A549 (cell line): ENCODE results near the gene RGS13.

Source experiments
- BHLHE40 ChIP-seq: IDR thresholded peaks from 2 replicates; pipeline ENCODE4 v1.6.1; 2012; ENCODE audit warnings: low read depth, low read length, inconsistent platforms
- CEBPB ChIP-seq, 2 experiments: fragments of >200 bp in 1 of 2; sonication (Bioruptor Twin) in 1 of 2; formaldehyde crosslinking in 1 of 2; IDR thresholded peaks; 2 replicates each; pipeline ENCODE4 v1.6.1; 2012 to 2016
- EP300 ChIP-seq, 2 experiments: fragments of >200 bp; sonication (Bioruptor Twin); formaldehyde crosslinking; IDR thresholded peaks; 2 replicates in 1 of 2; 3 replicates in 1 of 2; pipeline ENCODE4 v1.6.1; 2016 to 2017
- HDAC2 ChIP-seq: fragments of 200-600 bp; sonication (generic); IDR thresholded peaks from 2 replicates; pipeline ENCODE4 v1.6.1; 2016
- HEYL ChIP-seq: fragments of 250-450 bp; sonication (Bioruptor Pico); IDR thresholded peaks from 2 replicates; pipeline ENCODE4 v1.8.0; 2021; ENCODE audit warnings: mild to moderate bottlenecking, moderate library complexity
- POLR2AphosphoS2 ChIP-seq: conservative IDR thresholded peaks from 2 replicates; pipeline ENCODE4 v1.6.1; 2012; ENCODE audit warnings: low read length, improper control_type of control experiment, inconsistent platforms
- RFX5 ChIP-seq: fragments of 450-650 bp; IDR thresholded peaks from 2 replicates; pipeline ENCODE4 v1.7.1; 2014; ENCODE audit warnings: antibody characterized with exemption, mild to moderate bottlenecking, moderate library complexity
- TF ChIP-seq, protein P1 (sequence below): fragments of >200 bp; sonication (Bioruptor Twin); formaldehyde crosslinking; IDR thresholded peaks from 3 replicates; pipeline ENCODE4 v1.5.1; 2016
- TF ChIP-seq, protein P2 (sequence below): IDR thresholded peaks from 2 replicates; pipeline ENCODE4 v1.6.1; 2012
- TF ChIP-seq, protein P3 (sequence below): fragments of 200-600 bp; sonication (generic); IDR thresholded peaks from 2 replicates; pipeline ENCODE4 v1.6.1; 2016; ENCODE audit warnings: antibody characterized with exemption, mild to moderate bottlenecking, moderate library complexity

DNA sequence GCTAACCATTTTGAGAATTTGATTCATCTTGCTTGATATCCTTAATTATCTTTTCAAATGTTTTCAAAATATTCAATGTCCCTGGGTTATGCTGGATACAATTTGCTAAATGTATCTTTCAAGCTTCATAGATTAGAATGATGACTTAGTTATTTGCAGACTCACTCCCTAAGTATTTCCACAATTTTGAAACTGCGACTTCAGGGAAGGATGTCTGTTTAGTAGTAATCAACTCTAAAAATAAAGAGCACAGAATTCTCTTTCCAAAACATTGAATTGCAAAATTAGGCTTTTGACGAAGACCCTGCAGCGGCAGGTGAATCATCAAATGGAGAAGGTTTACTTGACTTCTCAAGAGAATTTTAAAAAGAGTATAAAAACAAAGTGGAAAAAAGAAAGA is 46.1 kb upstream of the RGS13 start:
- TF ChIP-seq, protein P1, sequence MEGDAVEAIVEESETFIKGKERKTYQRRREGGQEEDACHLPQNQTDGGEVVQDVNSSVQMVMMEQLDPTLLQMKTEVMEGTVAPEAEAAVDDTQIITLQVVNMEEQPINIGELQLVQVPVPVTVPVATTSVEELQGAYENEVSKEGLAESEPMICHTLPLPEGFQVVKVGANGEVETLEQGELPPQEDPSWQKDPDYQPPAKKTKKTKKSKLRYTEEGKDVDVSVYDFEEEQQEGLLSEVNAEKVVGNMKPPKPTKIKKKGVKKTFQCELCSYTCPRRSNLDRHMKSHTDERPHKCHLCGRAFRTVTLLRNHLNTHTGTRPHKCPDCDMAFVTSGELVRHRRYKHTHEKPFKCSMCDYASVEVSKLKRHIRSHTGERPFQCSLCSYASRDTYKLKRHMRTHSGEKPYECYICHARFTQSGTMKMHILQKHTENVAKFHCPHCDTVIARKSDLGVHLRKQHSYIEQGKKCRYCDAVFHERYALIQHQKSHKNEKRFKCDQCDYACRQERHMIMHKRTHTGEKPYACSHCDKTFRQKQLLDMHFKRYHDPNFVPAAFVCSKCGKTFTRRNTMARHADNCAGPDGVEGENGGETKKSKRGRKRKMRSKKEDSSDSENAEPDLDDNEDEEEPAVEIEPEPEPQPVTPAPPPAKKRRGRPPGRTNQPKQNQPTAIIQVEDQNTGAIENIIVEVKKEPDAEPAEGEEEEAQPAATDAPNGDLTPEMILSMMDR, result no peak
- TF ChIP-seq RFX5 (no peak), BHLHE40 (no peak), HDAC2 (no peak), EP300 (IDR thresholded peaks at IDR 0.05) (no peak), CEBPB (IDR thresholded peaks at IDR 0.05) (no peak), HEYL (CRISPR knock-in tag) (no peak), POLR2AphosphoS2 (no peak)
- TF ChIP-seq, protein P2, sequence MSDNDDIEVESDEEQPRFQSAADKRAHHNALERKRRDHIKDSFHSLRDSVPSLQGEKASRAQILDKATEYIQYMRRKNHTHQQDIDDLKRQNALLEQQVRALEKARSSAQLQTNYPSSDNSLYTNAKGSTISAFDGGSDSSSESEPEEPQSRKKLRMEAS, result no peak
- TF ChIP-seq, protein P3, sequence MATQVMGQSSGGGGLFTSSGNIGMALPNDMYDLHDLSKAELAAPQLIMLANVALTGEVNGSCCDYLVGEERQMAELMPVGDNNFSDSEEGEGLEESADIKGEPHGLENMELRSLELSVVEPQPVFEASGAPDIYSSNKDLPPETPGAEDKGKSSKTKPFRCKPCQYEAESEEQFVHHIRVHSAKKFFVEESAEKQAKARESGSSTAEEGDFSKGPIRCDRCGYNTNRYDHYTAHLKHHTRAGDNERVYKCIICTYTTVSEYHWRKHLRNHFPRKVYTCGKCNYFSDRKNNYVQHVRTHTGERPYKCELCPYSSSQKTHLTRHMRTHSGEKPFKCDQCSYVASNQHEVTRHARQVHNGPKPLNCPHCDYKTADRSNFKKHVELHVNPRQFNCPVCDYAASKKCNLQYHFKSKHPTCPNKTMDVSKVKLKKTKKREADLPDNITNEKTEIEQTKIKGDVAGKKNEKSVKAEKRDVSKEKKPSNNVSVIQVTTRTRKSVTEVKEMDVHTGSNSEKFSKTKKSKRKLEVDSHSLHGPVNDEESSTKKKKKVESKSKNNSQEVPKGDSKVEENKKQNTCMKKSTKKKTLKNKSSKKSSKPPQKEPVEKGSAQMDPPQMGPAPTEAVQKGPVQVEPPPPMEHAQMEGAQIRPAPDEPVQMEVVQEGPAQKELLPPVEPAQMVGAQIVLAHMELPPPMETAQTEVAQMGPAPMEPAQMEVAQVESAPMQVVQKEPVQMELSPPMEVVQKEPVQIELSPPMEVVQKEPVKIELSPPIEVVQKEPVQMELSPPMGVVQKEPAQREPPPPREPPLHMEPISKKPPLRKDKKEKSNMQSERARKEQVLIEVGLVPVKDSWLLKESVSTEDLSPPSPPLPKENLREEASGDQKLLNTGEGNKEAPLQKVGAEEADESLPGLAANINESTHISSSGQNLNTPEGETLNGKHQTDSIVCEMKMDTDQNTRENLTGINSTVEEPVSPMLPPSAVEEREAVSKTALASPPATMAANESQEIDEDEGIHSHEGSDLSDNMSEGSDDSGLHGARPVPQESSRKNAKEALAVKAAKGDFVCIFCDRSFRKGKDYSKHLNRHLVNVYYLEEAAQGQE, result no peak
